GM12878 (cell line): ENCODE data around the gene B9D2. TPM values are rescaled to one million over a fixed set of nuclear protein-coding genes. Genes with fewer than 3 reads are reported as not detected.
A peak's percentile ranks its signal among the peaks of the same experiment; 100 is the strongest.

Experiments
- ATAC-seq: fragments of 200-7000 bp; cut with Tn5 transposase; 3 replicates; pipeline ENCODE4 v1.9.1; 2020; ENCODE audit warnings: mild to moderate bottlenecking, moderate library complexity
- BruUV-seq: library from RNA; stranded (reverse); fragments of 400-500 nt; replicated peaks from 2 replicates; lab custom pipeline; 2021; lab: Mats Ljungman, UMichigan
- CTCF ChIA-PET: fragments of 300-600 bp; sonication (Branson Sonifier 250); formaldehyde crosslinking; extraction: SDS; loops from one replicate; lab custom pipeline; 2021; ENCODE audit warnings: inconsistent platforms; lab: Yijun Ruan, JAX
- POLR2A ChIA-PET: fragments of 350-600 bp; formaldehyde crosslinking; extraction: SDS; loops from one replicate; lab custom pipeline; 2021; ENCODE audit warnings: inconsistent platforms; lab: Charles Lee
- RAD21 ChIA-PET: fragments of 300-600 bp; sonication (Branson Sonifier 250); formaldehyde crosslinking; loops from one replicate; lab custom pipeline; 2023; ENCODE audit warnings: antibody characterized with exemption; ENCODE audit not compliant: unreplicated experiment; lab: Charles Lee
- SMC1A ChIA-PET: fragments of 300-600 bp; sonication (Branson Sonifier 250); formaldehyde crosslinking; loops from one replicate; lab custom pipeline; 2023; ENCODE audit not compliant: unreplicated experiment, uncharacterized antibody; lab: Charles Lee
- DNase-seq: peaks from one replicate; pipeline ENCODE4 v3.0.0-alpha.2; 2011; ENCODE audit warnings: low read depth, low spot score
- FAIRE-seq: peaks from 3 replicates; lab custom pipeline; 2011; peaks lifted over from hg19 to GRCh38; lab: Jason Lieb, UNC
- H2AFZ ChIP-seq: 2 replicates; pipeline ENCODE4 v1.6.0; 2011; ENCODE audit warnings: low read depth, low read length, control low read depth; ENCODE audit not compliant: control insufficient read depth
- H3K27ac ChIP-seq: 2 replicates; pipeline ENCODE4 v1.5.1; 2011; ENCODE audit warnings: control low read depth; ENCODE audit not compliant: control insufficient read depth, insufficient read depth
- H3K27me3 ChIP-seq, 2 experiments: replicated peaks in 1 of 2; 2 replicates each; pipeline versions ENCODE4 v1.6.0 to v1.6.1; 2011; ENCODE audit warnings: low read length in 1 of 2; ENCODE audit not compliant: control insufficient read depth in 2 of 2, insufficient read depth in 2 of 2
- H3K36me3 ChIP-seq, 2 experiments: 2 replicates each; pipeline ENCODE4 v1.5.1; 2011; ENCODE audit warnings: low read length in 1 of 2; ENCODE audit not compliant: control insufficient read depth in 2 of 2, insufficient read depth in 2 of 2
- H3K4me1 ChIP-seq: 2 replicates; pipeline ENCODE4 v1.6.1; 2011; ENCODE audit warnings: mild to moderate bottlenecking, low read length, moderate library complexity, mixed read lengths; ENCODE audit not compliant: control insufficient read depth, insufficient read depth
- H3K4me2 ChIP-seq: 2 replicates; pipeline ENCODE4 v1.6.0; 2011; ENCODE audit warnings: control low read depth; ENCODE audit not compliant: control insufficient read depth, insufficient read depth
- H3K4me3 ChIP-seq: fragments of 200-600 bp; sonication (generic); 2 replicates; pipeline ENCODE4 v1.5.1; 2016
- H3K79me2 ChIP-seq: 2 replicates; pipeline ENCODE4 v1.6.0; 2011; ENCODE audit warnings: low read length; ENCODE audit not compliant: control insufficient read depth, insufficient read depth
- H3K9ac ChIP-seq: 2 replicates; pipeline ENCODE4 v1.8.0; 2011; ENCODE audit warnings: low read length, control low read depth, mixed read lengths; ENCODE audit not compliant: control insufficient read depth, insufficient read depth
- H3K9me3 ChIP-seq: replicated peaks from 3 replicates; pipeline ENCODE4 v1.5.1; 2011; ENCODE audit warnings: mild to moderate bottlenecking, low read length; ENCODE audit not compliant: control insufficient read depth, insufficient read depth
- H4K20me1 ChIP-seq: 2 replicates; pipeline ENCODE4 v1.6.0; 2011; ENCODE audit not compliant: control insufficient read depth, insufficient read depth
- BCL3 ChIP-seq: IDR thresholded peaks from 2 replicates; pipeline ENCODE4 v1.6.1; 2011; ENCODE audit warnings: borderline replicate concordance, low read depth, mild to moderate bottlenecking, moderate library complexity, low read length; ENCODE audit not compliant: insufficient read depth, poor library complexity, severe bottlenecking
- ELK1 ChIP-seq: IDR thresholded peaks from 2 replicates; pipeline ENCODE4 v1.6.1; 2012; ENCODE audit warnings: low read depth, low read length, improper control_type of control experiment
- HDAC6 ChIP-seq: fragments of 200-600 bp; sonication (generic); IDR thresholded peaks from one replicate; pipeline ENCODE4 v1.8.0; 2017; ENCODE audit warnings: antibody characterized with exemption; ENCODE audit not compliant: unreplicated experiment
- KDM1A ChIP-seq: fragments of 200-600 bp; sonication (generic); IDR thresholded peaks from 2 replicates; pipeline ENCODE4 v1.6.1; 2016; ENCODE audit warnings: borderline replicate concordance
- MTA2 ChIP-seq: fragments of 450-650 bp; IDR thresholded peaks from 2 replicates; pipeline ENCODE4 v1.6.1; 2016; ENCODE audit warnings: low read depth, mild to moderate bottlenecking, moderate library complexity
- NFXL1 ChIP-seq: fragments of 450-650 bp; IDR thresholded peaks from 2 replicates; pipeline ENCODE4 v1.6.1; 2017; ENCODE audit warnings: antibody characterized with exemption, mild to moderate bottlenecking, borderline replicate concordance
- NFYA ChIP-seq: IDR thresholded peaks from 2 replicates; pipeline ENCODE4 v1.6.1; 2011; ENCODE audit warnings: low read depth, mild to moderate bottlenecking, low read length, improper control_type of control experiment, borderline replicate concordance
- POLR2A ChIP-seq: IDR thresholded peaks from 2 replicates; pipeline ENCODE4 v1.6.1; 2011; ENCODE audit warnings: low read depth, mild to moderate bottlenecking, low read length
- SUZ12 ChIP-seq: fragments of 200-600 bp; sonication (generic); IDR thresholded peaks from one replicate; pipeline ENCODE4 v1.6.1; 2018; ENCODE audit warnings: antibody characterized with exemption, mild to moderate bottlenecking; ENCODE audit not compliant: unreplicated experiment
- TARDBP ChIP-seq: IDR thresholded peaks from 2 replicates; pipeline ENCODE4 v1.6.1; 2016; ENCODE audit warnings: borderline replicate concordance
- USF1 ChIP-seq: IDR thresholded peaks from 2 replicates; pipeline ENCODE4 v1.6.1; 2011; ENCODE audit warnings: borderline replicate concordance, low read depth, mild to moderate bottlenecking, moderate library complexity, mixed read lengths, low read length; ENCODE audit not compliant: insufficient read depth; ENCODE audit errors: extremely low read length
- YBX1 ChIP-seq: fragments of 450-650 bp; IDR thresholded peaks from 2 replicates; pipeline ENCODE4 v1.6.1; 2016; ENCODE audit warnings: antibody characterized with exemption
- WGBS: methylation state at CpG from one replicate; pipeline ENCODE4 v1.1.6; 2016; ENCODE audit warnings: low lambda C conversion rate; ENCODE audit not compliant: insufficient replicate concordance, insufficient coverage; ENCODE audit errors: missing lambda C conversion rate; 5-methylcytosine and 5-hydroxymethylcytosine counted together
- in situ Hi-C: fragments of 300-500 bp; cut with MboI; formaldehyde crosslinking; loops from 9 replicates; pipeline ENCODE4 v1.14.3; 2018; ENCODE audit warnings: mixed read lengths
- intact Hi-C: fragments of 100-400 bp; cut with micrococcal nuclease; formaldehyde crosslinking; loops from one replicate; pipeline ENCODE4 v1.14.2; 2022; ENCODE audit not compliant: unreplicated experiment
- polyA plus RNA-seq, 11 experiments: library from polyadenylated mRNA; depleted of rRNA in 4 of 11; unstranded in 6 of 11; stranded (reverse) in 5 of 11; fragments of >200 nt; fragmentation: Nextera tagmentation in 4 of 11; fragmentation: Illumina TruSeq in 1 of 11; extraction: Ambion mirVana in 4 of 11; extraction: Trizol in 1 of 11; gene quantifications; 1 replicate in 1 of 11; 2 replicates in 10 of 11; pipeline versions ENCODE4 v1.2.1 to v1.2.3, GENCODE V29; 2011 to 2016; ENCODE audit warnings: inconsistent platforms in 2 of 11, missing spikeins in 2 of 11, low read depth in 1 of 11
- total RNA-seq, 4 experiments: library from RNA; depleted of rRNA in 3 of 4; stranded (reverse); fragments of >200 nt in 3 of 4; fragmentation: Illumina TruSeq in 1 of 4; extraction: Trizol in 1 of 4; gene quantifications; 2 replicates each; pipeline versions ENCODE4 v1.2.1 to v1.2.3, GENCODE V29; 2013 to 2021

B9D2 gene
- total and polyA plus RNA-seq, 10 of the 15 experiments (the other 5 are each of a cell fraction or from before 2014, with no cell fraction given) = 2.4 to 12.4 (median 5.0) TPM

GRCh38 chr19:41307954-41308449 is 55.9 kb downstream of the B9D2 start:
- ATAC-seq (peak; percentile 10), DNase-seq (no peak), FAIRE-seq (no peak)
- WGBS = 31% methylated on average over 4 of the region's 4 CpGs
- Histone ChIP-seq H3K27ac (peak overlapping the region; percentile 97), H3K4me3 (no peak overlapping the region), H2AFZ (no peak overlapping the region), H3K9me3 (no peaks in the 10 kb centered on the region), H4K20me1 (no peaks in the 10 kb centered on the region), H3K36me3 (peaks cover 26 to 33% of the 10 kb centered on the region in 2 experiments), H3K4me1 (peaks cover 43% of the 10 kb centered on the region), H3K9ac (peak overlapping the region; percentile 99), H3K27me3 (no peaks in the 10 kb centered on the region), H3K4me2 (peak overlapping the region; percentile 92), H3K79me2 (peaks cover 33% of the 10 kb centered on the region)
- ChIA-PET SMC1A (interaction anchor here (0.9 to 4.0 kb wide), 8 partner anchors 11 to 333 kb away, joined by 3 to 36 read pairs (median 9); partner anchors contain the start of genes B9D2 and HNRNPUL1), CTCF (interaction anchor here (0.6 to 7.2 kb wide), 20 partner anchors 12 to 333 kb away, joined by 3 to 84 read pairs (median 6); partner anchors contain the start of genes B9D2, DMAC2 and HNRNPUL1), POLR2A (interaction anchor here (1.0 to 2.1 kb wide), 5 partner anchors 15 to 104 kb away, joined by 3 to 13 read pairs (median 3); partner anchors contain the start of gene HNRNPUL1), RAD21 (interaction anchor here (0.6 to 4.8 kb wide), 9 partner anchors 10 to 180 kb away, joined by 3 to 42 read pairs (median 8); partner anchors contain the start of genes B9D2, ERICH4 and HNRNPUL1)
- intact Hi-C loops = loop anchor here (1.0 kb wide), 2 partner anchors 45 to 104 kb away; no protein-coding TSS in a partner anchor
- BruUV-seq = no TSS peak
- no peak for TF ChIP-seq YBX1
- TF ChIP-seq KDM1A = no peak
- no peak for TF ChIP-seq MTA2
- TF ChIP-seq NFYA = no peak
- no peak for TF ChIP-seq SUZ12
- TF ChIP-seq NFXL1 = no peak
- no peak for TF ChIP-seq ELK1
- TF ChIP-seq HDAC6 = no peak
- TF ChIP-seq TARDBP = no peak
- TF ChIP-seq BCL3 = peak; percentile 5
- TF ChIP-seq POLR2A = peak; percentile 25; the same call in 1 of the 2 replicates
- no peak for TF ChIP-seq USF1
- in situ Hi-C loops = no loop called here
